Measurements from ENCODE around the gene SPTBN4.
"Not testable (repeated sequence)": the region's sequence is repeated elsewhere in the genome, so short reads cannot be mapped to it uniquely, and the experiment has no call there.

The SPTBN4 gene

DNA sequence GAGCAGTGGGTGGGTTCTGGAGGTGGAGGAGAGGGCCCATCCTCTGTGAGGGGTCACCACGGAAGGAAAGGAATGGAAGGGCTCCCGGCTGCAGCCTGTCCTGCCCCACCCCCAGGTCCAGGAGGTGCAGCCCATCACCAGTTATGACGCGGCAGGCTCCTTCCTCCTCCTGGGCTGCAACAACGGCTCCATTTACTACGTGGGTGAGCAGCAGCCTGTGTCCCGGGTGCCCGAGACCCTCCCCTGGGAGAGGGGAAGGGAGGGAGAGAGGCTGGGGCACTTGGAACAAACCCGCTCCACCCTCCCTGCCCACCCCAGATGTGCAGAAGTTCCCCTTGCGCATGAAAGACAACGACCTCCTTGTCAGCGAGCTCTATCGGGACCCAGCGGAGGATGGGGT, 116.5 kb downstream of the SPTBN4 start:
- in situ Hi-C loops (cut with MboI; ENCODE audit: low sequenced_read_pairs) = no loop called here

DNA sequence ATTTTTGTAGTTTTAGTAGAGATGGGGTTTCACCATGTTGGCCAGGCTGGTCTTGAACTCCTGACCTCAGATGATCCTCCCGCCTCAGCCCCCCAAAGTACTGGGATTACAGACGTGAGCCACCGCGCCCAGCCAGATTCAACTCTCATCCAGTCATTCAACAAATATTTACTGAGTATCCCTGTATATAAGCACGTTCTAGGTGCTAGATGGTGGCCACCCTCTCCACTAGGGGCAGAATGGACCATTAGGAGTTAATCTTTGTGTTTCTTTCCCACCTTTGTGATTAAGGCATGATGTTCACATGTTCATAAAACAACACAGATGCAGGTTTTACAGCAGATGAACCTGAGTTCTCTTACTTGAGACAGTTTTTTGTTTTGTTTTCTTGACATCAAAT, 117.2 kb downstream of the SPTBN4 start:
- in situ Hi-C loops (cut with MboI; ENCODE audit: low sequenced_read_pairs) = no loop called here

DNA sequence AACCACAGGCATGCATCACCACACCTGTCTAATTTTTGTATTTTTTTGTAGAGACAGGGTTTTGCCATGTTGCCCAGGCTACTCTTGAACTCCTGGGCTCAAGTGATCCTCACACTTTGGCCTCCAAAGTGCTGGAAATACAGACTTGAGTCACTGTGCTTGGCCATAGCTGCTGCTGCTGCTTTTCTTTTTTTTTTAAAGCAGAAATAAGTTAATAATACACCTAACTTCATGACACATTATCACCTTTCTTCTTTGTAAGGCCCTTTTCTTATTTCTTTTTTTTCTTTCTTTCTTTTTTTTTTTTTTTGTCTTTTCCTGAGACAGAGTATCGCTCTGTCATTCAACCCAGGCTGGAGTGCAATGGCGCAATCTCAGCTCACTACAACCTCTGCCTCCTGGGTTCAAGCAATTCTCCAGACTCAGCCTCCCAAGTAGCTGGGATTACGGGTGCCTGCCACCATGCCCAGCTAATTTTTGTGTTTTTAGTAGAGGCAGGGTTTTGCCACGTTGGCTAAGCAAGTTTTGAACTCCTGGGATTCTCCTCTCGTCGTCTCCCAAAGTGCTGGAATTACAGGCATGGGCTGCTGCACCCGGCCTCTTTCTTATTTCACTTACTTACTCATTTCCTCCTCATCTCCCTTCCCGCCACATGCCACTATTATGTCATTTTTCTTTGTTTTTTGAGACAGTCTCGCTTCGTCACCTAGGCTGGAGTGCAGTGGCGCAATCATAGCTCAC, 118.6 kb downstream of the SPTBN4 start:
- in situ Hi-C loops (cut with MboI; ENCODE audit: low sequenced_read_pairs) = no loop called here

DNA sequence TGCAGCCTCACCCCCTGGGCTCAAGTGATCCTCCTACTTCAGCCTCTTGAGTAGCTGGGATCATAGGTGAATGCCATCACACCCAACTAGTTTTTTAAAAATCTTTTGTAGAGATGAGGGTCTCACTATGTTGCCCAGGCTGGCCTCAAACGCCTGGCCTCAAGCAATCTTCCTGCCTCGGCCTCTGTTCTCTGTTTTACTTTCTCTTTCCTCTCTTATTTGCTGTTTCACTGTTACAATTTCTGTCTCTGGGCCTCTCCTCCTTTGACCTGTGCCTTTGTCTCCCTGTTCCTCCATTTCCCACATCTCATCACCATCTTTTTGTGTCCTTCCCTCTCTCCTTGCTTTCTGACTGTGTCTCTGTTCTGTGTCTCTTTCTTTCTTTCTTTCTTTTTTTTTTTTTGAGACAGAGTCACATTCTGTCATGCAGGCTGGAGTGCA, 119.2 kb downstream of the SPTBN4 start:
- in situ Hi-C loops (cut with MboI; ENCODE audit: low sequenced_read_pairs) = no loop called here

DNA sequence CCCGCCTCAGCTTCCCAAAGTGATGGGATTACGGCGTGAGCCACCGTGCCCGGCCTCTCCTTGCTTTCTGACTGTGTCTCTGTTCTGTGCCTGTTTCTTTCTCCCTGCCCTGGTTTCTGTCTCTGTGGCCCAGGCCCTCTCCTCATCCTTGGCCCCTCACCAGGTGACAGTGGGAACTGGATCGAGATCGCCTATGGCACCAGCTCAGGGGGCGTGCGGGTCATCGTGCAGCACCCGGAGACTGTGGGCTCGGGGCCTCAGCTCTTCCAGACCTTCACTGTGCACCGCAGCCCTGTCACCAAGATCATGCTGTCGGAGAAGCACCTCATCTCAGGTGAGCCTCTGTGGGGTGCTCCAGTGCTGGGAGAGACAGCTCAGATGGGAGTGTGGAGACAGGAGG, 119.8 kb downstream of the SPTBN4 start:
- in situ Hi-C loops (cut with MboI; ENCODE audit: low sequenced_read_pairs) = no loop called here

DNA sequence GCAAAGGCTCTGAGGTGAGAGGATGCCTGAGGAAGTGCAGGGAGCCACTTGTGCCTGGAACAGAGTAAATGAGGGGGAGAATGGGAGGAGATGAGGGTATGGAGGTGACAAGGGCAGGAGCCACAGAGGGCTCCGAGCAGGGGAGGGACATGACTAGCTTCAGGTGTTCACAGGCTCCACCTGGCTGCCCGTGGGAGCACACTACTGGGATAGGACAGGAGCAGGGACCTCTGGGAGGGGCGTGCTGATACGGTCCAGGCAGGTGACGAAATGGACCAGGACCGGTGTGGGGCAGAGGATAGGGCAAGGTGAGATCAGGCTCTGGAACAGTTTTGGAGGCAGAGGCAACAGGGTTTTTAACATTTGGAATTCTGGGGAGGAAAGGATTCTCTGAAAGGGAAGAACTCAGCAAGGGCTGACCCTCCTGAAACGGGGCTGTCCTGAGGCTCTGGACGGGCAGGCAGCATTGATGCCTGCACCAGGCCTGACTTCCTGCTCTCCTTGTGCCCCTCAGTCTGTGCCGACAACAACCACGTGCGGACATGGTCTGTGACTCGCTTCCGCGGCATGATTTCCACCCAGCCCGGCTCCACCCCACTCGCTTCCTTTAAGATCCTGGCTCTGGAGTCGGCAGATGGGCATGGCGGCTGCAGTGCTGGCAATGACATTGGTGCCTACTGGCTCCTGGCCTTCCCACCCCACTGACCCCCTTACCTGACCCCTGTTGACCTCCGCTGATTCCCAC, 121.5 kb downstream of the SPTBN4 start:
- in situ Hi-C loops (cut with MboI; ENCODE audit: low sequenced_read_pairs) = no loop called here

DNA sequence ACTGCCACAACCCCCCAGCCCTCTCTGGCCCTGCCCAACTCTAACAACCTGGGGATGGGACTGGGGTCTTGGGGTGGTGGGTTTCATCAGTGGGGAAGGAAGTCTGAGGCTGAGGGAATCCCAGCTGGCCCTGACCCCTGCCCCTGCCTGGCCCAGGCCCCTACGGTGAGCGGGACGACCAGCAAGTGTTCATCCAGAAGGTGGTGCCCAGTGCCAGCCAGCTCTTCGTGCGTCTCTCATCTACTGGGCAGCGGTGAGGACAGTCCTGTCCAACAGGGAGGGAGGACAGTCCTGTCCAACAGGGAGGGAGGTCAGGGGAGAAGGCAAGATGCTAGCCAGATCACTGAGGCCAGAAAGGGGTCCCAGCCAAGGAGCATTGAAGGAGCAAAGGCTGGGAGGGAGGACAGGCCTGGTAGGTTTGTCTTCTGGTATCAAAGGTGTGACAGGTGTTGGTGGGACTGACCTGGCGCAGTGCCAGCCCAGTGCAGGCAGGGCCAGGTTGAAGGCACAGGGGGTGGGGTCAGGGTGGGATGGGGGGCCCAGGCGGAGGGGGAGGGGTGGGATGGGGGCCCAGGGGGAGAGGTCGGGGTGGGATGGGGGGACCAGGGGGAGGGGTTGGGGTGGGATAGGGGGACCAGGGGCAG, 122.2 kb downstream of the SPTBN4 start:
- in situ Hi-C loops (cut with MboI; ENCODE audit: low sequenced_read_pairs) = no loop called here

DNA sequence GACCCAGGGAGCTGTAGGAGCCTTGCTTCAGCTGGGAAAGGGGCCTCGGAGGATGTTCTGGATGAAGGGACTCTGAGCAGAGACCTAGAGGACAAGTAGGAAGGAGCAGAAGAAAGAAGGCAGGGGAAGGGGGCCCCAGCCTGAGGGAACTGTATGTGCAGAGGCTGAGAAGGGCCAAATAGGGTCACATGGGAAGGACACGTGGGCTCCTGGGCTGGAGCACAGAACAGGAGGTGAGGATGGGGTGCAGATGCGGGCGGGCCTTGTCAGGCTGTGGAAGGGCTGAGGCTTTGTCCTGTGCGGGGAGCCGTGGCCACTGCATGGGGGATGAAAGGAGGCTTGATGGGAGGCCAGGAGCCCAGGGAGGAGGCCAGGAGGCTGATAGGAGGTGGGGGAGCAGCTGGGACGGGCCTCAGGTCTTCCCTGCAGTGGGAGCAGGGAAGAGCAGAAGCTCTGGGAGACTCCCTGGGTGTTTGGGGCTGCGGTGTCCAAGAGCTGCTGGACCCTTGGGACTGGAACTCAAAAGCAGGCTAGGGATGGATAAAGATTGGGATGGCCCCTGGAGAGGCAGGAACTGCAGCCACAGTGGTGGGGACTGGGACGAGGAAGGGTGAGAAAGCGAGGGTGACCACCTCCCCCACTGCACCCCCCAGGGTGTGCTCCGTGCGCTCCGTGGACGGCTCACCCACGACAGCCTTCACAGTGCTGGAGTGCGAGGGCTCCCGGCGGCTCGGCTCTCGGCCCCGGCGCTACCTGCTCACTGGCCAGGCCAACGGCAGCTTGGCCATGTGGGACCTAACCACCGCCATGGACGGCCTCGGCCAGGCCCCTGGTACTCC, 123.0 kb downstream of the SPTBN4 start:
- in situ Hi-C loops (cut with MboI; ENCODE audit: low sequenced_read_pairs) = no loop called here

DNA sequence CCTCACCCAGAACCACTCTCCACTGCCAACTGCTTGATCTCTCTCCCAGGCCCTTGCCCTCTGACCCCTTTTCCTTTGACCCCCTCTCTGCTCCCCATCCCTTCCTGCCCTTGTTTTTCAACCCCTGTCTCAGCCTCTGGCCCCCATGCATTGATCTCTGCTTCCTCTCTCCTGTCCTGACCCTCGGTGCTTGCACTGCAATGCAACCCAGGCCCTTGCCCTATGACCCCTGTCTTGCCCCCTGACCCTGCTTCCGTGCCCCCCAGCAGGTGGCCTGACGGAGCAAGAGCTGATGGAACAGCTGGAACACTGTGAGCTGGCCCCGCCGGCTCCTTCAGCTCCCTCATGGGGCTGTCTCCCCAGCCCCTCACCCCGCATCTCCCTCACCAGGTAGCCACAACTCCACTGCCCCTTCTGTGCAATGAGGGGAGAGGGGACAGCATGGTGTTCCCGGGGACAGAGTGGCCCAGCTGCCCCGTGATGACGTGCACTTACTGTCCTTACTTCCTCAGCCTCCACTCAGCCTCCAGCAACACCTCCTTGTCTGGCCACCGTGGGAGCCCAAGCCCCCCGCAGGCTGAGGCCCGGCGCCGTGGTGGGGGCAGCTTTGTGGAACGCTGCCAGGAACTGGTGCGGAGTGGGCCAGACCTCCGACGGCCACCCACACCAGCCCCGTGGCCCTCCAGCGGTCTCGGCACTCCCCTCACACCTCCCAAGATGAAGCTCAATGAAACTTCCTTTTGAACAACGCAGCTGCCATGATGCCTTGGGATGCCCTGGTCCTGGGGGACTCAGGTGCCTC, 123.9 kb downstream of the SPTBN4 start:
- in situ Hi-C loops (cut with MboI; ENCODE audit: low sequenced_read_pairs) = no loop called here

DNA sequence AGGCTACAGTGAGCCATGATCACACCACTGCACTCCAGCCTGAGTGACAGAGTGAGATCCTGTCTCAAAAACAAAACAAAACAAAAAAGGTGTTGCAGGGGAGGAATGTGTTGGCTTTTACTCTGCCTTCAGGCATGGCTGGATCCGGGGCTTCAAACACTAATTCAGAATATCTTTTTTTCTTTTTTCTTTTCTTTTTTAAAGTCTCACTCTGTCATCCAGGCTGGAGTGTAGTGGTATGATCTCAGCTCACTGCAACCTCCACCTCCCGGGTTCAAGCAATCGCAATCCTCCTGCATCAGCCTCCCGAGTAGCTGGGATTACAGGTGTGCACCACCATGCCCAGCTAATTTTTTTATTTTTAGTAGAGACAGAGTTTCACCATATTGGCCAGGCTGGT, 124.9 kb downstream of the SPTBN4 start:
- in situ Hi-C loops (cut with MboI; ENCODE audit: low sequenced_read_pairs) = not testable (repeated sequence)

DNA sequence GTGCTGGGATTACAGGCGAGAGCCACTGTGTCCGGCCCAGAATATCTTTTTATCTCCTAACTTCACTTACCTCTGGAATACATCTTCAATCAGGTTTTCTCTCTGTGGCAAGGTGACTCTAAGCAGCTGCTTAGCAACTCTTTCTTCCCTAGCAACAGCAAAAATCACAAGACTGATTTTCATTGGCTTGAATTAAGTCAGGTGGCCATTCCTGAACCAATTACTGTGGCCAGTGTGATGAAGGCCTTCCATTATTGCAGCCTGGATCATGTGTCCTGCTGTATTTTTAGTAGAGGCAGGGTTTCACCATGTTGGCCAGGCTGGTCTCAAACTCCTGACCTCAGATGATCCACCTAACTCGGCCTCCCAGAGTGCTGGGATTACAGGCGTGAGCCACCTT, 125.4 kb downstream of the SPTBN4 start:
- in situ Hi-C loops (cut with MboI; ENCODE audit: low sequenced_read_pairs) = no loop called here

DNA sequence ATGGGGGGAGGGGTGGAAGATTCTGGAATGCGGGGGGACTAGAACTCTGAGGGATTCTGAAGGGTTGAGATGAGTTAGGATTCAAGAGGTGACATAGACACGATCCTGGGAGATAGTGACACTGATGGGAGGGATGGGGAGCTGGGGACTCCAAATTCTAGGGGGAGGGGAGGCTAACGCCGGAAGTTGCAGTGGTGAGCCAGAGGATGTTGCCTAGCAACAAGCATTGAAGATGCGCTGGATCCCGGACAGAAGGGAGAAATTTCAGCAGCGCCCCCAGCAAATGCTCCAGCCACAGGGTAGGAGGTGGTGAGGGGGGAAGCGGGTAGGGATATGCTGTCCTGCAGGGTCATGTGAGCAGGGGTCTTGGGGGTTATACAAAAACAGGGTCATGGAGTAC, 127.5 kb downstream of the SPTBN4 start:
- in situ Hi-C loops (cut with MboI; ENCODE audit: low sequenced_read_pairs) = no loop called here

DNA sequence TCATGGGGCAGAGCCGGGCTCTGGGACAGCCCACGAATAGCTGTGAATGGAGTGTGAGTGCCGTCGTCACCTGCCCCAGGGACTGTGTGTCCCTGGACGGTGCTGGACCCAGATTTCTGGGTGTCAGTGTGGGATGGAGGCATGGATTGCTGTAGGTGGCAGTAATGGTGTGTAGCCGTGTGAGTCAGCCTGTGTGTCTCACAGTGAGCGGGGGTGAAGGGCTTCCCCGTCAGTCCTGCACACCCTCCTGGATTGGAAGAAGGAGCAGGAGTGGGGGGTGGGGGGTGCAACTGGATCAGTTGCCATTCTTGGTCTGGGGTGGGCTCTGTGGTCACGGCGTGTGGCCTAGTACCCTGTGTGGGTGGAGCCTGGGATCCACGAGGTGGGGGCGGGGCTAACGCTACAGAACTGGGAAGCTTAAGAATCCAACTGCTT, 127.9 kb downstream of the SPTBN4 start:
- in situ Hi-C loops (cut with MboI; ENCODE audit: low sequenced_read_pairs) = no loop called here

DNA sequence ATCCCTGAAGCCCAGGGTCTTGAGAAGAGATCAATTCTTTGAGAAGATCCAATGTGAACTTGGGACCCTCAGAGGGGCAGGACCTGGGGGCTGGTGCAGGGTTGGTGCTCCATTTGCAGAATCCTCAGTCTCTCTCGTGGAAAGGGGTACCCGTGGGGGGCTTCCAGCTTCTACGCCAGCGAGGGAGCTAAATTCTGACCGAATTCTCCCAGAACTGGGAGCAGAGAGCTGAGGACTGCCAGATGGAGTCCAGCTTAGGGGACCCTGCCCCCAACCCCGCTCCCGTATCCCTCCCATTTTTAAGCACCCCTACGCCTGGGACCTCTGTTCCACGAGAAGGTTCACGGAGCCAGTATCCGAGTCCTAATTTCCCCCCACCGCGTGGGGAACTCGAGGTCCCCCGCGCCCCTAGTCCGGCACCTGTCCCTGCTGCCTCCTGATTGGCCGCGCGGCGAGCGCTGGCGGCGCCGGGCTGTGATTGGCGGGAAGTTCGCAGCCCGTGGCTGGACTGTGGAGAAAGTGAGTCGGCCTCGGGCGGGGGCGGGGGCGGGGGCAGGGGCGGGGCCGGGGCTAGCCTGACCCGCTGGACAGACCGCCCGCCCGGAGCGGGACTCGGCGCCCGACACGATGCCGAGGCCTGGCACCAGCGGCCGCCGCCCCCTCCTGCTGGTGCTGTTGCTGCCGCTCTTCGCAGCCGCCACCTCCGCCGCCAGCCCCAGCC, 130.0 kb downstream of the SPTBN4 start:
- in situ Hi-C loops (cut with MboI; ENCODE audit: low sequenced_read_pairs) = no loop called here

DNA sequence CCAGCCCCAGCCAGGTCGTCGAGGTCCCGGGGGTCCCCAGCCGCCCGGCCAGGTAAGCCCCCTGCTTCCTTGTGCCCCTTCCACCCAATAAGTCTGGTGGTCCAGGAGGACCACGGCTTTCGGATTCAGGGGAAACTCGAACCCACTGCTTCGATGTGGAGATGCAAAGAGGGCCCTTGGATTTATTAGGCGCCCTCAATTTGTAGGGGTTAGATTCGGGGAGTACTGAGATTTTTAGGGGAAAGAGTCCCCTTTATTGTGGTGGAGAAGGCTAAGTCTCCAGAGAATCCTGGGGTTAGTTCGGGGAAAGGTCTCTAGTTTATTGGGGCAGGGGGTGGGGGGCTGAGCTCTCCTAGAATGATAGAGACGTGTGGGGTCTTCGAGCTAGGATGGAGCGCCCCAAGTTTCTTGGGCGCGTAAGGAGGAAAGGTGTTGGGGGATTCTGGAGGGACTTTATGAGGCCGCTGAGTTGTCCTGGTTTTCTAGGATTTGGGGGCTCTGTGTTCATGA, 130.6 kb downstream of the SPTBN4 start:
- in situ Hi-C loops (cut with MboI; ENCODE audit: low sequenced_read_pairs) = no loop called here

DNA sequence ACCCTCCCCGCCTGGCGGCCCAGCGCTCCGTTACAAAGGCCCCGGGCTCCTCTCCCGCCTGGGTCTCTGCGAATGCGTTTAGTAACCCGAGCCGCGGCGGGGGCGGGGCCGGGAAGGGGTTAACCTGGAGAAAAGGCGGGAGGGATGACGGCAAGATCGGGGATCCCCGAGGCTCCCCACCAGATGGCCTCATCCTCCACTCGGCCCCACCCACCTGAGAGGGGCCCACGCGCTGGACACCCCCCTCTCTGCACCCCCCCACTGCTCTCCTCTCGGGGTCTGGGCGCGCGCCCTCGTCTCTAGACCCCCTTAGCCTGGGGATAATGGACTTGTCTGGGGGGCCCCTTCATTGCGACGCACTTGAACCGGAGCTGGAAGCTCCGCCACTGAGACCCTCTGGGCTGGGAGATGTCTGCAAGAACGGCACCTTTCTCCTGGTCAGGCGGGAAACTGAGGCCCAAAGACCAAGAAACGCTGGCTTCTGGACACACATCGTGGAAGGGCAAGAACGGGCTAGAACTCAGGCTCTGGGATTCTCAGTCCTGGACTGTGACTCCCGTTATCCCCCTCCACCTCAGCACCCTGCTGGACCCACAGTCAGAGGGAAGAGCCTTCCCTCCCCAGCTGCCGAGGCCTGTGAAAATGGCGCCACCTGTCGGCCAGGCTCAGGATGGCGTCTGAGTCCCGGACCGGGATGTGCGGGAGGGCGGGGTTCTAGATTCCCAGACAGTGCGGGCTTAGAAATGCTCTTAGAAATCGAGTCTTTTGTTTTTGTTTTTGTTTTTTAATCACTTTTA, 131.5 kb downstream of the SPTBN4 start:
- in situ Hi-C loops (cut with MboI; ENCODE audit: low sequenced_read_pairs) = no loop called here

DNA sequence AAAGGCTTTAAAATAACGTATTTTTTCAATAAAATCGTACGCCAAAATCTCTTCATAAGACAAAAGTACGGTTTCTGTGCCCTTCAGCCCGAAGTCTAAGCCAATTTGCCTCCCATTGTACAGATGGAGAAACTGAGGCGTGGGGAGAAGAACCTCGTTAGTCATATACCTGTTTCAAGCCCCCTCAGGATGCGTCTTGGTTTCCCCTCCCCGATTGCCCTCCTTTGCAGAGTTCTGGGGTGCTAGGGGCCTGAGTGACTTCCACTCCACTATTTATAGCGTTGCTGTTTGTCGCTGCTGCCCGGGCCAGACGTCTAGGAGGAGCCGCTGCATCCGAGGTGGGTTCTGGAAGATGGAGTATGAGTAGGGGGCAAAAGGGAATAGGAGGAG, 132.1 kb downstream of the SPTBN4 start:
- in situ Hi-C loops (cut with MboI; ENCODE audit: low sequenced_read_pairs) = no loop called here

DNA sequence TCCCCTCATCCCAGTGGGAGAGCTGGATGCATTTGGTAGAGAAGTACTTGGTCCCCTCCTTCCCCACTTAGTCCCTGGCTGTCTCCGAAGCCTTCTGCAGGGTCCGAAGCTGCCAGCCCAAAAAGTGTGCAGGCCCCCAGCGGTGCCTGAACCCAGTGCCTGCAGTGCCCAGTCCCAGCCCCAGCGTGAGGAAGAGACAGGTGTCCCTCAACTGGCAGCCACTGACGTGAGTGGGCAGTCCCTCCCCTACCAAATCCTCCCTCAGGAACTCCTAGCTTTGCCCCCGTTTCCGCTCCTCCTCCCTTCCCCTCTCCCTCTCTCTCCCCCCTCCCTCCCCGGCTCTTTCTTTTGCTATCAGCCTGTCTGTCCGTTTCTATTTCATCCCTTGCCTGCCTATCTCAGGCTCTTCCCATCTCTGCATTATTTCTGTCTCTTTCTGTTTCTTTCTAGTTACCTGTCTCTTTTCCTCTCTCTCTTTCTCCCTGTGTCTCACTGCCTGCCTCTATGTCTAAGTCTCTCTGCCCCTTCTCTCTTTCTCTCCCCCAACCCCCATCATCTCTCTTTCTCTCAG, 132.6 kb downstream of the SPTBN4 start:
- in situ Hi-C loops (cut with MboI; ENCODE audit: low sequenced_read_pairs) = no loop called here

Data from HL-60/S4 treated with phorbol 12-myristate 13-acetate at 8.2 ng/mL for 4 days and 3 days (cell line).